ENCODE results near the gene MORN4. TPM values are rescaled to one million over a fixed set of nuclear protein-coding genes. Genes with fewer than 3 reads are reported as not detected.
A peak's percentile ranks its signal among the peaks of the same experiment; 100 is the strongest.
"Not testable (repeated sequence)": the region's sequence is repeated elsewhere in the genome, so short reads cannot be mapped to it uniquely, and the experiment has no call there.

MORN4 gene
- total RNA-seq, 1 donor, result 10.1 TPM

GRCh38 chr10:97580421-97581367 is 52.6 kb downstream of the MORN4 start:
- no peak for TF ChIP-seq CTCF (IDR thresholded peaks at IDR 0.05; ENCODE audit: insufficient read depth, low read length)
- DNase-seq (ENCODE audit: low read depth), result no peak
- H3K4me3 ChIP-seq (ENCODE audit: low read depth, low read length), result no peak overlapping the region

- no peak for TF ChIP-seq CTCF (IDR thresholded peaks at IDR 0.05; ENCODE audit: insufficient read depth, low read length)
- no peak for DNase-seq (ENCODE audit: low read depth)
- no peak overlapping the region for H3K4me3 ChIP-seq (ENCODE audit: low read depth, low read length)
These were observed 55.0 kb downstream of the MORN4 start for GRCh38 chr10:97578171-97578844.

GRCh38 chr10:97577701-97578100 is 55.6 kb downstream of the MORN4 start:
- TF ChIP-seq CTCF (IDR thresholded peaks at IDR 0.05; ENCODE audit: insufficient read depth, low read length), result no peak
- H3K4me3 ChIP-seq (ENCODE audit: low read depth, low read length), result no peak overlapping the region
- no peak for DNase-seq (ENCODE audit: low read depth)

DNA sequence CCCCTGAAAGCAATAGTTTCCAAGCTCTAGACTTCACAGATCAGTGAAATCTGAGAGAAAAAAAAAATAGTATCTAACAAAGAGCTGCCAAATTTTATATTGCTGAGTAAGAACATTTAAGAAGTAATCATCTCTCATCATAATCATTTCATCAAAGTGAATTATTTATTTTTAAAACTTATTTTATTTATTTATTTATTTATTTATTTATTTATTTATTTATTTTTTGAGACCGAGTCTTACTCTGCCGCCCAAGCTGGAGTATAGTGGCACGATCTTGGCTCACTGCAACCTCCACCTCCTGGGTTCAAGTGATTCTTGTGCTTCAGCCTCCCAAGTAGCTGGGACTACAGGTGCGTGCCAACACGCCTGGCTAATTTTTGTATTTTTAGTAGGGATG is 56.8 kb downstream of the MORN4 start:
- not testable (repeated sequence) for DNase-seq (ENCODE audit: low read depth); H3K4me3 ChIP-seq (ENCODE audit: low read depth, low read length)

- no peak overlapping the region for H3K4me3 ChIP-seq (ENCODE audit: low read depth, low read length)
- TF ChIP-seq CTCF (IDR thresholded peaks at IDR 0.05; ENCODE audit: insufficient read depth, low read length), result no peak
- no peak for DNase-seq (ENCODE audit: low read depth)
These were observed 58.1 kb downstream of the MORN4 start for GRCh38 chr10:97575127-97575668.

DNA sequence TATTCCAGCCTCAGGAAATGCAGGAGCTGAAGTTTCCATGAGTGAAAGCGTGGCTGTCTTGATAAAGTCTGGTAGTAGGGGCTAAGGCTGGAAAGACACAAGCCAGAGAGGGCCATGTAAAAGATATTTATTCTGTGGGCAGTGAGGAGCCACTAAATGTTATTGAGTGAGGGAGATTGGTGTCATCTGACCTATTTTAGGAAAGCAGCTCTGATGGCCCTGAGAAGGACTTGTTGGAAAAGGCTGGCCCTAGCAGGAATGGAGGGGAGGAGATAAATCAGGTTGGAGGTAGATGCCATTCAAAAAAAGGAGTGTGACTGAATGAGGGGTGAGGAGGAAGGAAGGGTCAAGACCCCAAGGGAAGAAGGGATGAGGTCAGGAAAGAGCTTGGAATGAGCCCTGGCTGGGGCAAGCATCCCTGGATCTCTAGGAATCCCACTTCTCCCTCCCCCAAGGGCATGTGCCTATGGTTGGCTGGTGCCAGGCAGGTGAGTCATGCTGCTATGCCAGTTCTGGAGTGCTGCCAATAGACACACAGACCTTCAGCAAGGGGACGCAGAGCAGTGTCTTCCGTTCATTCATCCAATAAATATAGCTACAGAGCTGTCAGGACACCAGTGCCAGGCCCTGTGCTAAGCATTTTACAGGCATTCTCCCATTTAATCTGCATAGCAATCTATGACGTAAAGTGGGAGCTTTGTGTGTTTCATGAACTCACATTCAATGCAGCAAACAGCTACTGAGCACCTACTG is 58.8 kb downstream of the MORN4 start:
- no peak overlapping the region for H3K4me3 ChIP-seq (ENCODE audit: low read depth, low read length)
- TF ChIP-seq CTCF (IDR thresholded peaks at IDR 0.05; ENCODE audit: insufficient read depth, low read length), result no peak
- peak; percentile 58 for DNase-seq (ENCODE audit: low read depth)
